ENCODE results near the gene EYA2.
"Not testable (repeated sequence)": the region's sequence is repeated elsewhere in the genome, so short reads cannot be mapped to it uniquely, and the experiment has no call there.

Gene EYA2

GRCh38 chr20:47142774-47143170 is 248.1 kb downstream of the EYA2 start:
- no peak for DNase-seq (ENCODE audit: low spot score)

GRCh38 chr20:47143657-47144056 is 249.0 kb downstream of the EYA2 start:
- DNase-seq (ENCODE audit: low spot score): no peak

- no peak for DNase-seq (ENCODE audit: low spot score)
Measured at GRCh38 chr20:47144463-47144862, 249.8 kb downstream of the EYA2 start.

GRCh38 chr20:47146686-47147085 is 252.0 kb downstream of the EYA2 start:
- no peak for DNase-seq (ENCODE audit: low spot score)

GRCh38 chr20:47148059-47148458 is 253.4 kb downstream of the EYA2 start:
- no peak for DNase-seq (ENCODE audit: low spot score)

- no peak for DNase-seq (ENCODE audit: low spot score)
Measured at GRCh38 chr20:47149939-47150338, 255.3 kb downstream of the EYA2 start.

- DNase-seq (ENCODE audit: low spot score): peak; percentile 89
Measured at GRCh38 chr20:47150403-47151152, 255.9 kb downstream of the EYA2 start.

GRCh38 chr20:47152068-47152467 is 257.4 kb downstream of the EYA2 start:
- DNase-seq (ENCODE audit: low spot score): no peak

- DNase-seq (ENCODE audit: low spot score): no peak
Measured at GRCh38 chr20:47154089-47154488, 259.4 kb downstream of the EYA2 start.

GRCh38 chr20:47156301-47157137 is 261.9 kb downstream of the EYA2 start:
- DNase-seq (ENCODE audit: low spot score): no peak

GRCh38 chr20:47159166-47159565 is 264.5 kb downstream of the EYA2 start:
- no peak for DNase-seq (ENCODE audit: low spot score)

GRCh38 chr20:47160240-47160639 is 265.6 kb downstream of the EYA2 start:
- no peak for DNase-seq (ENCODE audit: low spot score)

GRCh38 chr20:47160992-47161391 is 266.3 kb downstream of the EYA2 start:
- DNase-seq (ENCODE audit: low spot score): no peak

GRCh38 chr20:47161411-47161810 is 266.8 kb downstream of the EYA2 start:
- DNase-seq (ENCODE audit: low spot score): no peak

GRCh38 chr20:47164140-47164539 is 269.5 kb downstream of the EYA2 start:
- DNase-seq (ENCODE audit: low spot score): no peak

GRCh38 chr20:47165376-47165865 is 270.8 kb downstream of the EYA2 start:
- no peak for DNase-seq (ENCODE audit: low spot score)

- peak; percentile 33 for DNase-seq (ENCODE audit: low spot score)
Measured at GRCh38 chr20:47167846-47168245, 273.2 kb downstream of the EYA2 start.

GRCh38 chr20:47172579-47172978 is 277.9 kb downstream of the EYA2 start:
- no peak for DNase-seq (ENCODE audit: low spot score)

GRCh38 chr20:47173596-47174216 is 279.1 kb downstream of the EYA2 start:
- peak; percentile 37 for DNase-seq (ENCODE audit: low spot score)

GRCh38 chr20:47174456-47175243 is 280.0 kb downstream of the EYA2 start:
- DNase-seq (ENCODE audit: low spot score): no peak

GRCh38 chr20:47175493-47175892 is 280.9 kb downstream of the EYA2 start:
- DNase-seq (ENCODE audit: low spot score): no peak

- DNase-seq (ENCODE audit: low spot score): not testable (repeated sequence)
Measured at GRCh38 chr20:47176217-47176616, 281.6 kb downstream of the EYA2 start.
